Glomerular endothelial cell (primary cell): Measurements from ENCODE around the gene INPP4B. TPM values are rescaled to one million over a fixed set of nuclear protein-coding genes. Genes with fewer than 3 reads are reported as not detected.
"Not testable (repeated sequence)": the region's sequence is repeated elsewhere in the genome, so short reads cannot be mapped to it uniquely, and the experiment has no call there.

Experiments used
- DNase-seq: peaks from one replicate; pipeline ENCODE4 v3.0.0-alpha.2; 2011; ENCODE audit warnings: low read depth, low spot score; ENCODE audit errors: extremely low read depth
- total RNA-seq: library from RNA; depleted of rRNA; stranded (reverse); fragments of >200 nt; gene quantifications from 2 replicates; pipeline ENCODE4 v1.2.3, GENCODE V29; 2015

INPP4B gene
- total RNA-seq, 1 donor from 2014 or later: 2.3 TPM

- peak; percentile 67 for DNase-seq
Measured at GRCh38 chr4:142549726-142550463, 296.2 kb downstream of the INPP4B start.

DNA sequence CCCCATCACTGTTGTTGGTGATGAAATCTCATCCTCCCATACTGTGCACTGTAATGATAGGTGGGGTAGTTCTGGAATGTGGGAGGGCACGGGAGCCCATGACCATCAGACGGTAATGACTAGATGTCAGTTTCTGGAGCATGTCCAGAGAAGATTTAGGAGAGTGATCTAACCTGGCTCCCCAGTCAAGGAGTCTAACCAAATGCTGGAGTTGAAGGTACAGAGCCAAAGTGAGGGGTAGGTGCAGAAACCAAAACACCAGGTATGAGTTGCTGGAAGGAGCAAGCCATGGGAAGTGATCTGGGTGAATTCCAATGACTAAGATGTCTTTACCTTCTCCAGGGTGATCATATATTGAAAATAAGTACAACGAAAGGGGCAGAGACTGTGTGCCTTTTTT is 296.9 kb downstream of the INPP4B start:
- DNase-seq: no peak

DNA sequence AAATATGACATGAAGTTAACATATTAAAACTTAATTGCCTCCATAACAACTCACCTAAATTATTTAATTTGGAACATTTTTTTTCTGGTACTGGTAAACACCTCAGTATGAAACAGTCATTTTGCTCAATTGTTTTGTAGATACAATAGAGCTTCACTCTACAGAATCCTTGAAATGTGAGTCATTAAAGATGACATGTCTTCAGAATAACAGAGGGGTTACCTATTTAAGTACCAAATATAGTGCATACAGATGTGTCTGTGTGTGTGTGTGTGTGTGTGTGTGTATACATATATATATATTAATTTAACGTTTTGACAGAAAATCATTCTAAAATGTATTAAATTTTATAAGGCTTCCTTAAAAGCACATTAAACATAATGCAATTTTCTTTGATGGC is 297.6 kb downstream of the INPP4B start:
- no peak for DNase-seq

DNA sequence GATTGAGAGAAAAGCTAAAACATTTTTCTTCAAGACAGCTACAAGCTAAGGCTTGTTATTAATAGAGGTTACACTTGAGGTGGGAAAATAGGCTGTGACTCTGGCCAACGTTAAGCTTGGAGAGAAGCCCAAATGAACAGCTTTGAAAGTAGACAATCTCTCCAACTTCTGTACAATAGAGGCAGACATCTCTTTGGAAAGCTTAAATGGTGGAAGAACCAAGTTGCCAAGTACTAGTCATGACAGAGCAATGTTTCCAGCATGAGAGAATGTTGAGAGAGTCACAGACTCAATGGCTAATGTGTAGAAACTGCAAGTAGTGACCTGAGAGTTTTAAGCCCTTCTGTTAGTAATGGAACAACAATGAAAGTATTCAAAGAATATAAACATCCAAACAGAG is 298.1 kb downstream of the INPP4B start:
- no peak for DNase-seq

- no peak for DNase-seq
Measured at GRCh38 chr4:142544594-142544993, 301.5 kb downstream of the INPP4B start.

DNA sequence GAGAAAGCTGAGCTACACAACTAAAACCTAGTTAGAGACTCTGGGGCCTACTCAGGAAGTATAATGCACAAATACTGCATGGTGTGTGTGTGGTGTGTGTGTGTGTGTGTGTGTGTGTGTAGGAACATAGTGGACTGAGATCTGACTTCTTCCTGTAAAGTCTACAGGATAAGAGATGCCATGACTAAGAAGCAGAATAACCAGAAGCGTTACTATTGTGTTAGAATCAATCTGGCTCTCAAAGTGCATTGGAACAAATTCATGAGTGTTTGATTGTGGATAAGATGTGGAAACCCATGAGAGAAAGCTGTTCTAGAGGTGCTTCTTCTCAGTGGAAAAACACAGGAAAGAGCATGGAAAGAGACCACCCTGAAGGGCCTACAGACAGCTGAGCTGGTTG is 302.1 kb downstream of the INPP4B start:
- DNase-seq: no peak

- no peak for DNase-seq
Measured at GRCh38 chr4:142540483-142540804, 305.7 kb downstream of the INPP4B start.

DNA sequence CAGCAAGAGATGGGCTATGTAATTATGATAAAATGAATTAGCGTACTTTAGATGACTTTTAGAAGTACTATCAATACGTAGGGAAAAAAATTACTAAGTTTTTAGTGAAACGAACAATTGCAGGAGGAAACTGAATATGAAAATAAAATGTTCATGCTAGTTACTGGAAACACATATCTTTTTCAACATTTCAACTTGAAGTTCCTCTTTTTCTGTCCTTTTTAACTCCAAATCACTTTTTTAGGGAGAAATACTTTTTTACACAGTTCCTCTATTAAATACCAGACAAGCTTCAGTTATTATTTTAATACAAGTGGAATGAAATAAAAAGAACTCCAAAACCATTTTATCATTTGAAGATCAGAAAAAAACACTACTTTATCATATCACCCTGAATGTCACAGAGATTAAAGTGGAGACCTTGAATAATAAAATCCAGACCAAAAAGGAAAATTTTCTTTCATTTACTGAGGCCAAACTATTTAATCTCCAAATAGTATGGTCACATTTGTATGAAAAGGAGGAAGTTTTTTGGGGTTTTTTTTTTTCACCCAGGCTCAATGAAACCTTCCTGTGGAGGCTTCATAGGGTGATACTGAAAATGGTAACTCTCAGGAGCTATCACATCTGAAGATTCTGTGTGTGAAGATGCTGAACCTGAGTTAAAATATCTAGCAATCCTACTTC is 306.2 kb downstream of the INPP4B start:
- DNase-seq: no peak

- DNase-seq: no peak
Measured at GRCh38 chr4:142535009-142535408, 311.1 kb downstream of the INPP4B start.

GRCh38 chr4:142532054-142532453 is 314.0 kb downstream of the INPP4B start:
- no peak for DNase-seq

DNA sequence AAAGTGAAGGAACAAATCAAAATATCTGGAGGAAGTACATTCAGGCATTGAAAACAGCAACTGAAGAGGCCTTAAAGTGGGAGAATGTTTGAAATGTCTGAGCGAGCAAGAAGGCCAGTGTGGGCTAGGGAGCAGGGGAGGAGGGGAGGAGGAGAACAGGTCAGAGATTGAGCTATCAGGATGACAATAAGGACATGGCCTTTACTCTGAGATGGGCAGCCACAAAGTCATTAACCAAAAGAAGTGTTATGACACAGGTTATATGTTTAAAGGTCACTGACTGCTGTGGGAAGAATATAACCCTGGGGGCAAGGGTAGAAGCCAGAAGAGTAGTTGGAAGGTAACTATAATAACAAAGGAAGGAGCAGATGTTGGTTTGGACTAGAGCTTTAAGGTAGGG is 315.4 kb downstream of the INPP4B start:
- no peak for DNase-seq

DNA sequence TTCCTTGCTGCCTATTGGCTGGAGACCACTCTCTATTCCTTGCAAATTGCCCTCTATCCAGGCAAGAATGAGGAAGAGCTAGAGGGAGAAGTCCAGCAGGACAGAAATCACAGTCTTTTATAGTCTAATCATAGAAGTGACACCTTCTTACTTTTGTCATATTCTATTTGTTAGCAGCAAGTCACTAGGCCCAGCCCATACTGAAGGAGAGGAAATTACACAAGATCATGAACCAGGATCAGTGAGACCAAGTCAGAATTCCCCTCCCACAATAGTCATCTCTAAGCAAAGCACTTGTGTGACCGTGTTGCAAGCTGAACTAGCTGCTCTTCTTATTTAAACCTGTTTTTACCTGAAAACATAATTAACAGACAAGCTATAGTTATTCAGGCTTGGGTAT is 317.7 kb downstream of the INPP4B start:
- no peak for DNase-seq

DNA sequence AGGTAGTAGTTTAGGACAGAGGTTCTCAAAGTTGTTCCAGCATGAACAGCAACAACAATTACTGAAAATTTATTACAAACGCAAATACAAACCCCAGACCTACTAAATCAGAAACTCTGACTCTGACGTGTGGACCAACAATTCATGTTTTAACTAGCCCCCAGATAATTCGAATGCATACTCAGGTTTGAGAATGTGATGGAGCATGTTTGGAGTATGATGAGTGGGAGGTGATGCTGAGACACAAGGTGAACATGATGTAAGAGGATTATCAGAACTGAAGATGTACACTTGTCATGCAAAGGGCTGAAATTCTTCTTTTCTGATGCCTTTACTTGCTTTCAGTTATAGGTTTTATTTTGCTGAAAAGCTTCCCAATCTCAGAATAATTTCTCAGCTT is 323.0 kb downstream of the INPP4B start:
- no peak for DNase-seq

- no peak for DNase-seq
Measured at GRCh38 chr4:142519342-142519741, 326.8 kb downstream of the INPP4B start.

DNA sequence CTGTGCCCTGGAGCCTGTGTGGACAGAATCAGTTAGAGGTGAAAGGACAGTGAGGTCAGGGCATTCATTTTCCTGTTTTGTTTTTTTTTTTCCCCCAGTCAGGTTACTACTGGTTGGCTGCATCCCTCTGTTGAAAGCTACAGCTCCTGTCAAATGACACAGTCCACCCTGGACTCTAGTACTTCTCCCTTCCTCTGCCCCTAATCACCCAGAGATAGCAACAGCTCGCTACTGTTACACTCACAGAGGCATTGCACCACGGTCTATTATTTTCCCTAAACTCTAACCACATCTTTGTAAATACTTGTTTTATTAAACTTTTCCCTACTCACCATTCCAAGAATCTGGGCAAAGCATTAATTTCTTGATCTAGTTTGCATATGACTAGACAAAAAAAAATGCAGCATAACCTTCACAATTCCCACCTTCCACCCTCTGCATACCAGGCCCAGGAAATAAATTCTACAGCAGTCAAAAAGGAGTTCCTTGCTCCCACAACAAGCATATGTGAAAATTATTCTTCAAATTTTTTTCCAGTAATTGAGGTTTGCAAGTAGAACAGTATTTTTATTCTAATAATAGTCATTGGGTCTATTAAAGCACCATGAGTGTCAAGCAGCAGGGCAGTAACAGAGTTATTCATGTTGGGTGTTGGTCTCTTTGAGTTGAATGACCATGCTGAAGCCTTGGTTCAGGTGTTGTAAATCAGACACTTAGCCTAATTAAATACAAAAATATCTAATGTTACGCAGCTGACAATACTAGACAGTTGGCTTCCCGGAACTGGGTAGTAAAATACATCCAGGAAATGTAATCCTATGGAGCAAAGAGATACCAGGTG is 329.2 kb downstream of the INPP4B start:
- DNase-seq: no peak

- DNase-seq: no peak
Measured at GRCh38 chr4:142512161-142512560, 333.9 kb downstream of the INPP4B start.

DNA sequence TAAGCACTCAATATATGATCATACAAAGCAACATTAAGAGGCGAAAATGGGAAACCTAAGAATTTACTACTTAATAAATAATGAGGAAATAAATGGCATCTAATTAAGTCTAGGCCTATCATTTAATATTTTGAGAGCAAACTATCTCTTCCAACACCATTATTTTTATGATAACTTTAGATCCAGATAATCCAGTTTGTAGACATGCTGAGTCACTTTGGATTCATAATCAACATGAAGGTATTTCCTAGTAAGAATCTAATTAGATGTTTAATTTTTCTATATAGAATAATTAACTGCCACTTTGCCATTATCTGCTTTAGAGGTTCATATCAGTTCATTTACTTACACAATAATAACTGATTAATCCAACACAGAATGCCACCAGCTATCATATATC is 336.2 kb downstream of the INPP4B start:
- DNase-seq: no peak

DNA sequence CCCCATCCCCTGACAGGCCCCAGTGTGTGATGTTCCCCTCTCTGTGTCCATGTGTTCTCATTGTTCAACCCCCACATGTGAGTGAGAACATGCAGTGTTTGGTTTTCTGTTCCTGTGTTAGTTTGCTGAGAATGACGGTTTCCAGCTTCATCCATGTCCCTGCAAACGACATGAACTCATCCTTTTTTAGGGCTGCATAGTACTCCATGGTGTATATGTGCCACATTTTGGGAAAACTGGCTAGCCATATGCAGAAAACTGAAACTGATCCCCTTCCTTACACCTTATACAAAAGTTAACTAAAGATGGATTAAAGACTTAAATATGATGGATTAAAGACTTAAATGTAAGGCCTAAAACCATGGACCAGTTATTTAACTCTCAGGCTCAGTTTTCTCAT is 336.7 kb downstream of the INPP4B start:
- DNase-seq: not testable (repeated sequence)

DNA sequence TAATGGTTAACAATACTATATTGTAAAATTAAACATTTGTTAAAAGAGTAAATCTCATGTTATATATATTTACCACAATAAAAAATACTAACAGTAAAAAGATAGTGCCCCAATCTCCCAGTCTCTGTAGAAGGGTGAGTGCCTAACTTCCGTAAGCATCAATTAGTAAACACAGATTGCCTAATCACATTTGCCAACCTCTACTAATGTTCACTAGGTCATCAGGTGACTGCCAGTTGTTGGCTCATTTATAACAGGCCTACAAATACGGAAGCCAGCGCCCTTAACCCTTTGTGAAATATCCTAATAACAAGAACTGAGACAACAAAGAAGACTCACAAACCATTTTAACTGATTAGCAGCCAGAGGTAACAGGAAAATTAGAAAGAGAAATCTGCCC is 345.1 kb downstream of the INPP4B start:
- no peak for DNase-seq

DNA sequence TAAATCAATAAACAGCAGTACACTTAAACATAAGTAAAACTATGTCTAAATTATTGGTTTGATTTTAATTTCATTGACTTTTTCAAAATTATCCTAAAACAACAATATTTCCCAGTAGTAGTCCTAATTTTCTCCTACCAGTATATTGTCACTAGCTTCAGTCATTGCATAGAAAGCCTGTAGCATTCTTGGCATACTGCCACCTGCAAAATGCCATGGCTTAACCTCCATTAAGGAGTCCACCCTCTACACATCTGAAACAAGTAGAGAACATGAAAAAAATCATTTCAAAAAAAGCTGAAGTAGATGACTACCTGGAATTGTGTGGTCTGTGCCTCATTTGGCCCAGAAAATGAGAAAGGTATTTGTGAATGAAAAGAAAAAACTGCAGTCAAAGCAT is 348.5 kb downstream of the INPP4B start:
- DNase-seq: no peak

- no peak for DNase-seq
Measured at GRCh38 chr4:142493255-142494110, 352.6 kb downstream of the INPP4B start.
